DND-41 (cell line): ENCODE results near the gene PHF21B.

Source experiments
- ATAC-seq: fragments of 200-7000 bp; cut with Tn5 transposase; 3 replicates; pipeline ENCODE4 v1.9.1; 2021; ENCODE audit warnings: low read depth; ENCODE audit not compliant: insufficient read depth
- DNase-seq: peaks from one replicate; pipeline ENCODE4 v3.0.0-alpha.2; 2020
- H2AFZ ChIP-seq: 2 replicates; pipeline ENCODE4 v1.6.0; 2012; ENCODE audit warnings: low read depth, low read length
- H3K27ac ChIP-seq: 2 replicates; pipeline ENCODE4 v1.5.1; 2012; ENCODE audit warnings: low read length, inconsistent platforms
- H3K27me3 ChIP-seq: fragments of 200-600 bp; sonication (generic); 2 replicates; pipeline ENCODE4 v1.6.0; 2012; ENCODE audit warnings: low read length, mild to moderate bottlenecking, inconsistent platforms; ENCODE audit not compliant: insufficient read depth, poor library complexity
- H3K36me3 ChIP-seq: 2 replicates; pipeline ENCODE4 v1.5.1; 2012; ENCODE audit warnings: low read length, inconsistent platforms; ENCODE audit not compliant: insufficient read depth
- H3K4me1 ChIP-seq: 2 replicates; pipeline ENCODE4 v1.5.1; 2012; ENCODE audit warnings: mild to moderate bottlenecking, low read length; ENCODE audit not compliant: insufficient read depth
- H3K4me2 ChIP-seq: 2 replicates; pipeline ENCODE4 v1.6.0; 2012; ENCODE audit warnings: mild to moderate bottlenecking, moderate library complexity, low read length, inconsistent platforms; ENCODE audit not compliant: insufficient read depth
- H3K4me3 ChIP-seq, 2 experiments: fragments of 200-600 bp in 1 of 2; shearing (Covaris generic) in 1 of 2; 2 replicates each; pipeline ENCODE4 v1.5.1; 2012 to 2016; ENCODE audit warnings: inconsistent platforms in 2 of 2, low read length in 2 of 2, mild to moderate bottlenecking in 2 of 2, low read depth in 1 of 2, moderate library complexity in 1 of 2
- H3K79me2 ChIP-seq: 2 replicates; pipeline ENCODE4 v1.6.0; 2012; ENCODE audit warnings: low read length, inconsistent platforms; ENCODE audit not compliant: insufficient read depth
- H3K9ac ChIP-seq: 2 replicates; pipeline ENCODE4 v1.6.0; 2012; ENCODE audit warnings: low read depth, mild to moderate bottlenecking, inconsistent platforms, low read length, moderate library complexity
- H3K9me3 ChIP-seq: 2 replicates; pipeline ENCODE4 v1.5.1; 2012; ENCODE audit warnings: low read length, moderate library complexity, mild to moderate bottlenecking, inconsistent platforms; ENCODE audit not compliant: insufficient read depth, severe bottlenecking
- H4K20me1 ChIP-seq: 2 replicates; pipeline ENCODE4 v1.6.0; 2012; ENCODE audit warnings: low read length; ENCODE audit not compliant: insufficient read depth
- EZH2 ChIP-seq: IDR thresholded peaks from 3 replicates; pipeline ENCODE4 v1.6.1; 2012; ENCODE audit warnings: borderline replicate concordance, low read depth, mild to moderate bottlenecking, moderate library complexity, low read length, inconsistent platforms; ENCODE audit not compliant: severe bottlenecking
- TF ChIP-seq, protein P1 (sequence below): IDR thresholded peaks from 2 replicates; pipeline ENCODE4 v1.5.1; 2012; ENCODE audit warnings: borderline replicate concordance, low read length, moderate library complexity, mild to moderate bottlenecking; ENCODE audit not compliant: poor library complexity, severe bottlenecking; ENCODE audit errors: extremely low read depth

PHF21B gene

GRCh38 chr22:44954149-44954548, 55.7 kb downstream of the PHF21B start:
- TF ChIP-seq, protein P1, sequence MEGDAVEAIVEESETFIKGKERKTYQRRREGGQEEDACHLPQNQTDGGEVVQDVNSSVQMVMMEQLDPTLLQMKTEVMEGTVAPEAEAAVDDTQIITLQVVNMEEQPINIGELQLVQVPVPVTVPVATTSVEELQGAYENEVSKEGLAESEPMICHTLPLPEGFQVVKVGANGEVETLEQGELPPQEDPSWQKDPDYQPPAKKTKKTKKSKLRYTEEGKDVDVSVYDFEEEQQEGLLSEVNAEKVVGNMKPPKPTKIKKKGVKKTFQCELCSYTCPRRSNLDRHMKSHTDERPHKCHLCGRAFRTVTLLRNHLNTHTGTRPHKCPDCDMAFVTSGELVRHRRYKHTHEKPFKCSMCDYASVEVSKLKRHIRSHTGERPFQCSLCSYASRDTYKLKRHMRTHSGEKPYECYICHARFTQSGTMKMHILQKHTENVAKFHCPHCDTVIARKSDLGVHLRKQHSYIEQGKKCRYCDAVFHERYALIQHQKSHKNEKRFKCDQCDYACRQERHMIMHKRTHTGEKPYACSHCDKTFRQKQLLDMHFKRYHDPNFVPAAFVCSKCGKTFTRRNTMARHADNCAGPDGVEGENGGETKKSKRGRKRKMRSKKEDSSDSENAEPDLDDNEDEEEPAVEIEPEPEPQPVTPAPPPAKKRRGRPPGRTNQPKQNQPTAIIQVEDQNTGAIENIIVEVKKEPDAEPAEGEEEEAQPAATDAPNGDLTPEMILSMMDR: no peak
- no peak for ATAC-seq
- H3K4me2 ChIP-seq: no peak overlapping the region

GRCh38 chr22:44952863-44953746, 56.7 kb downstream of the PHF21B start:
- no peak overlapping the region for H3K4me2 ChIP-seq
- H3K4me3 ChIP-seq: no peak overlapping the region
- no peak overlapping the region for H3K27ac ChIP-seq
- H3K27me3 ChIP-seq: no peaks in the 10 kb centered on the region
- no peak overlapping the region for H3K9ac ChIP-seq
- H3K9me3 ChIP-seq: no peaks in the 10 kb centered on the region
- no peak for DNase-seq
- H3K79me2 ChIP-seq: peaks cover 75% of the 10 kb centered on the region
- H4K20me1 ChIP-seq: peaks cover 77% of the 10 kb centered on the region
- ATAC-seq: no peak
- TF ChIP-seq, protein P1: no peak
- H2AFZ ChIP-seq: no peak overlapping the region
- no peaks in the 10 kb centered on the region for H3K4me1 ChIP-seq
- peaks cover 20% of the 10 kb centered on the region for H3K36me3 ChIP-seq

More at GRCh38 chr22:44954149-44954548, 55.7 kb downstream of the PHF21B start:
- Histone ChIP-seq H4K20me1 (peaks cover 80% of the 10 kb centered on the region), H3K4me3 (no peak overlapping the region), H3K4me1 (no peaks in the 10 kb centered on the region), H3K79me2 (peaks cover 77% of the 10 kb centered on the region), H3K27me3 (no peaks in the 10 kb centered on the region), H3K9me3 (no peaks in the 10 kb centered on the region), H3K27ac (no peak overlapping the region), H3K36me3 (peaks cover 20% of the 10 kb centered on the region; the same call in 1 of the 2 replicates), H3K9ac (no peak overlapping the region), H2AFZ (no peak overlapping the region)
- no peak for DNase-seq

DNA sequence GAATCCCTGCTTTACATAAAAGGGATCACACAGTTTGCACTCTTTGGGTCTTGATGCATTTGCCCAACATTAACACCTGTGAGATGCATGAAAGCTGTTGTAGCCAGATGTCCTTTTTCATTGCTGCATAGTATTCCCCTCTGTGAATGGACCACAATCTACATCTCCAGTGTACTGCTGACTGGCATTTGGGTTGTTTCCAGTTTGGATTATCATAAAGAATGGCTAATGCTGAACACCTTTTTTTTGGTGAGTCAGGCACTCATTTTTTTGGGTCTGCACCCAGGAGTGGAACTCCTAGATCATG, 58.3 kb downstream of the PHF21B start:
- Histone ChIP-seq H3K9me3 (no peaks in the 10 kb centered on the region), H3K4me2 (no peak overlapping the region), H4K20me1 (peaks cover 80% of the 10 kb centered on the region), H3K27me3 (no peaks in the 10 kb centered on the region), H3K36me3 (peaks cover 34% of the 10 kb centered on the region), H3K4me3 (no peak overlapping the region), H2AFZ (no peak overlapping the region), H3K79me2 (peaks cover 79% of the 10 kb centered on the region), H3K27ac (no peak overlapping the region), H3K9ac (no peak overlapping the region), H3K4me1 (no peaks in the 10 kb centered on the region)
- no peak for DNase-seq
- TF ChIP-seq, protein P1: no peak
- TF ChIP-seq EZH2: no peak
- no peak for ATAC-seq
